Astrocyte of the spinal cord (primary cell): ENCODE measurements around the gene XKR8.

Experiments used
- DNase-seq: peaks from one replicate; pipeline ENCODE4 v3.0.0; 2011; ENCODE audit warnings: low read depth, low spot score
- H3K4me3 ChIP-seq: 2 replicates; pipeline ENCODE4 v1.5.1; 2011; ENCODE audit warnings: low read depth, mild to moderate bottlenecking, low read length, moderate library complexity
- in situ Hi-C: cut with HindIII; loops from 2 replicates; pipeline ENCODE4 v1.10.0; 2017; ENCODE audit warnings: low sequenced_read_pairs
- TF ChIP-seq, protein P1 (sequence below): IDR thresholded peaks from 2 replicates; pipeline ENCODE4 v1.5.1; 2012; ENCODE audit warnings: low read depth, mild to moderate bottlenecking, low read length, inconsistent platforms

XKR8 gene

DNA sequence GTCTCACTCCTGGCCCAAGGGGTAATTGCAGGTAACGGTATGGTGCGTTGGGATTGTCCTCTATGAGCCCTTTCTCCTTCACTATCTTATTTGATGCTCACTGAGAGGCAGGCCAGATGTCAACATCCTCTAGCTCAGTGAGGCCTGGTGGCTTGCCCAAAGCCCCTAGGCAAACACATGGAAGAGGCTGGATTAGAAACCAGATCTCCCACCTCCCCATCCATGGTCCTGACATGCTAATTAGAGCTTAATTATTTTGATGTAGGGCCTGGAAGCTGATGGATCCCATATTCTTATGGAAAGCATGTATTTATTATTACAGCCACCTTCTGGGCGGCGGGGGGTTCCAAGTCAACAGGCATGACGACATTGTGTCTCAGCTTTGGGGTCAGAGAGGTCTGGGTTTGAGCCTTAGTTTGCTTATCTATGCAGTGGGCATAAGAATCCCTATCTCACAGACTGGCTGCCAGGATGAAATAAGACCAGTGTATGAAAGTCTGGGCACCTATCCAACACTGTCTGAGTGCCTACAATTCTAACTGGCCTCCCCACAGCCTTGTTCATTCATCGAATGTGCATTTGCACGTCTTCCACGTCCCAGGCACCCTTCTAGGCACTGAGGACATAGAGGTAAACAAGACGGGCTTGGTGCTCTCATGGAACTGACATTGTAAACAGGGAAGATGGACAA lies 18.8 kb upstream of the XKR8 start:
- in situ Hi-C loops = no loop called here
- no peak for DNase-seq
- H3K4me3 ChIP-seq = no peak overlapping the region
- TF ChIP-seq, protein P1, sequence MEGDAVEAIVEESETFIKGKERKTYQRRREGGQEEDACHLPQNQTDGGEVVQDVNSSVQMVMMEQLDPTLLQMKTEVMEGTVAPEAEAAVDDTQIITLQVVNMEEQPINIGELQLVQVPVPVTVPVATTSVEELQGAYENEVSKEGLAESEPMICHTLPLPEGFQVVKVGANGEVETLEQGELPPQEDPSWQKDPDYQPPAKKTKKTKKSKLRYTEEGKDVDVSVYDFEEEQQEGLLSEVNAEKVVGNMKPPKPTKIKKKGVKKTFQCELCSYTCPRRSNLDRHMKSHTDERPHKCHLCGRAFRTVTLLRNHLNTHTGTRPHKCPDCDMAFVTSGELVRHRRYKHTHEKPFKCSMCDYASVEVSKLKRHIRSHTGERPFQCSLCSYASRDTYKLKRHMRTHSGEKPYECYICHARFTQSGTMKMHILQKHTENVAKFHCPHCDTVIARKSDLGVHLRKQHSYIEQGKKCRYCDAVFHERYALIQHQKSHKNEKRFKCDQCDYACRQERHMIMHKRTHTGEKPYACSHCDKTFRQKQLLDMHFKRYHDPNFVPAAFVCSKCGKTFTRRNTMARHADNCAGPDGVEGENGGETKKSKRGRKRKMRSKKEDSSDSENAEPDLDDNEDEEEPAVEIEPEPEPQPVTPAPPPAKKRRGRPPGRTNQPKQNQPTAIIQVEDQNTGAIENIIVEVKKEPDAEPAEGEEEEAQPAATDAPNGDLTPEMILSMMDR = no peak

- TF ChIP-seq, protein P1 = no peak
- in situ Hi-C loops = no loop called here
- DNase-seq = no peak
- no peak overlapping the region for H3K4me3 ChIP-seq
These were observed 17.9 kb upstream of the XKR8 start for GRCh38 chr1:27941671-27942540.

DNA sequence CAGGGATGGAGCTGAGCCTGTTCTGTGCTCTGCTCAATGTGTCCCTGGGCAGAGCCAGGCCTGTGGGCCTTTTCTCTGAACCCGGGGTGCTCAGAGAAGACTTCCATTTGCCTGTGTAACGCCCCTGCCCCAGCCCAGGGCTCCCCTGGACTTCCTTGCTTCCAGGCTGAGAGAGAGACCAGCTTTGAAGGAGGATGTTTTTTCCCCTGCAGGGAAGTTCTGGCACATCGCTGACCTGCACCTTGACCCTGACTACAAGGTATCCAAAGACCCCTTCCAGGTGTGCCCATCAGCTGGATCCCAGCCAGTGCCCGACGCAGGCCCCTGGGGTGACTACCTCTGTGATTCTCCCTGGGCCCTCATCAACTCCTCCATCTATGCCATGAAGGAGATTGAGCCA lies 14.8 kb upstream of the XKR8 start:
- in situ Hi-C loops = no loop called here

GRCh38 chr1:27949027-27949426 lies 10.7 kb upstream of the XKR8 start:
- in situ Hi-C loops = no loop called here
- no peak for DNase-seq
- TF ChIP-seq, protein P1 = no peak

More for the DNA sequence above, 14.8 kb upstream of the XKR8 start:
- TF ChIP-seq, protein P1 = no peak
- no peak for DNase-seq
- no peak overlapping the region for H3K4me3 ChIP-seq

DNA sequence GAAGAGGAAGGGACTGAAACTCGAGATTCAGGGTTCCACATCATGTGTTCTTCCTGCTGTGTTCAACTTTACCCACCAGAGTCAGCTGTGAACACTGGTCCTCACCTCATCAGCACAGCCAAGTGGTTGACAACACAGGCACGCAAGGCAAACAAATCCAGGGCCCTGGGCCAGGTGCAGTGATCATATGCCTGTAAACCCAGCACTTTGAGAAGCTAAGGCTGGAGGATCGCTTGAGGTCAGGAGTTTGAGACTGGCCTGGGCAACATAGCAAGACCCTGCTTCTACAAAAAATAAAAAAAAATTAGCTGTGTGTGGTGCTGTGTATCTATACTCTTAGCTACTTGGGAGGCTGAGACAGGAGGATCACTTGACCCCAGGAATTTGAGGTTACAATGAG lies 8.4 kb upstream of the XKR8 start:
- no peak overlapping the region for H3K4me3 ChIP-seq
- in situ Hi-C loops = no loop called here
- no peak for DNase-seq
- TF ChIP-seq, protein P1 = no peak

More at GRCh38 chr1:27949027-27949426, 10.7 kb upstream of the XKR8 start:
- H3K4me3 ChIP-seq = no peak overlapping the region

DNA sequence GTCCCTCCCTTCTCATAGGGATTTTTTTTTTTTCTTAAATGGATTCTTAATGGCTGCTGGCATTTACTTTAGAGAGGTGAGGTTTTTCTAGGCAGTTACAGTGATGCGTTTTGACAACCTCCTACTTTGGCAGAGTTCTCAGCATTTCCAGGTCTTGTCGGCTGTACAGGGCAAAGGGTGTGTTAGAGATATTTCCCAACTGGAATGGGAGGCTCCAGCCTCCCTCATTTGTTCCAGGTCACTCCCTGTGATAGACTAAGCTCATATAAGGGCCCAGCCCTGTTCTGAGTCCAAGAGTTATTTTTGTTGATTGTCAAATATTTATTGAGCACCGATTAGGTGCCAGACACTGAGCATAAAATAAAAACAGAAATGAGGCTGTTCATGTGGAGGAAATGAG lies 7.6 kb upstream of the XKR8 start:
- in situ Hi-C loops = no loop called here
- no peak overlapping the region for H3K4me3 ChIP-seq
- DNase-seq = no peak
- TF ChIP-seq, protein P1 = no peak
